RWPE2 (cell line): Measurements from ENCODE around the gene LIPC.

Experiments used
- ATAC-seq: fragments of 200-7000 bp; cut with Tn5 transposase; 3 replicates; pipeline ENCODE4 v1.9.1; 2021; ENCODE audit warnings: low read depth
- DNase-seq: peaks from one replicate; pipeline ENCODE4 v3.0.0-alpha.2; 2020; ENCODE audit warnings: low spot score
- H3K27ac ChIP-seq: fragments of 450-650 bp; 2 replicates; pipeline ENCODE4 v1.5.1; 2017; ENCODE audit warnings: mild to moderate bottlenecking; ENCODE audit not compliant: poor library complexity, severe bottlenecking
- H3K27me3 ChIP-seq: fragments of 250-450 bp; sonication (Bioruptor Pico); 2 replicates; pipeline ENCODE4 v1.5.1; 2021; ENCODE audit warnings: mild to moderate bottlenecking, moderate library complexity; ENCODE audit not compliant: insufficient read depth, poor library complexity, severe bottlenecking
- H3K36me3 ChIP-seq: fragments of 250-450 bp; sonication (Bioruptor Pico); 2 replicates; pipeline ENCODE4 v1.5.1; 2020; ENCODE audit warnings: low read depth, mild to moderate bottlenecking, moderate library complexity
- H3K4me1 ChIP-seq: fragments of 250-450 bp; sonication (Bioruptor Pico); 2 replicates; pipeline ENCODE4 v1.5.1; 2021; ENCODE audit warnings: mild to moderate bottlenecking, moderate library complexity; ENCODE audit not compliant: insufficient read depth, poor library complexity, severe bottlenecking
- H3K4me3 ChIP-seq: fragments of 250-450 bp; sonication (Bioruptor Pico); 2 replicates; pipeline ENCODE4 v1.5.1; 2021; ENCODE audit warnings: mild to moderate bottlenecking, moderate library complexity; ENCODE audit not compliant: severe bottlenecking
- H3K9me3 ChIP-seq: fragments of 250-450 bp; sonication (Bioruptor Pico); 2 replicates; pipeline ENCODE4 v1.5.1; 2021; ENCODE audit warnings: mild to moderate bottlenecking, moderate library complexity; ENCODE audit not compliant: severe bottlenecking
- CTCF ChIP-seq: fragments of 450-650 bp; IDR thresholded peaks from one replicate; pipeline ENCODE4 v1.5.1; 2017; ENCODE audit warnings: mild to moderate bottlenecking, moderate library complexity; ENCODE audit not compliant: poor library complexity, severe bottlenecking

Gene LIPC

GRCh38 chr15:58520936-58521292 lies 89.1 kb downstream of the LIPC start:
- Histone ChIP-seq H3K4me3 (no peak overlapping the region), H3K4me1 (peaks cover 11% of the 10 kb centered on the region), H3K27ac (peak overlapping the region; percentile 16), H3K36me3 (no peaks in the 10 kb centered on the region), H3K9me3 (no peaks in the 10 kb centered on the region), H3K27me3 (no peaks in the 10 kb centered on the region)
- ATAC-seq = no peak
- DNase-seq = no peak
- TF ChIP-seq CTCF = no peak

- no peaks in the 10 kb centered on the region for H3K36me3 ChIP-seq
- H3K27me3 ChIP-seq = no peaks in the 10 kb centered on the region
- no peak for TF ChIP-seq CTCF
- no peaks in the 10 kb centered on the region for H3K9me3 ChIP-seq
- peak overlapping the region; percentile 16 for H3K27ac ChIP-seq
- peaks cover 11% of the 10 kb centered on the region for H3K4me1 ChIP-seq
- DNase-seq (peak; percentile 83), ATAC-seq (peak; percentile 89)
- H3K4me3 ChIP-seq = no peak overlapping the region
Measured at GRCh38 chr15:58521293-58521991, 89.7 kb downstream of the LIPC start.

- no peaks in the 10 kb centered on the region for H3K36me3 ChIP-seq
- DNase-seq (no peak), ATAC-seq (no peak)
- H3K4me1 ChIP-seq = peaks cover 11% of the 10 kb centered on the region
- H3K27ac ChIP-seq = peak overlapping the region; percentile 16
- H3K9me3 ChIP-seq = no peaks in the 10 kb centered on the region
- H3K4me3 ChIP-seq = no peak overlapping the region
- TF ChIP-seq CTCF = no peak
- H3K27me3 ChIP-seq = no peaks in the 10 kb centered on the region
Measured at GRCh38 chr15:58522391-58522790, 90.6 kb downstream of the LIPC start.

GRCh38 chr15:58522865-58523264 lies 91.1 kb downstream of the LIPC start:
- ATAC-seq (no peak), DNase-seq (no peak)
- no peak overlapping the region for H3K27ac ChIP-seq

More at GRCh38 chr15:58522865-58523264, 91.1 kb downstream of the LIPC start:
- no peaks in the 10 kb centered on the region for H3K36me3 ChIP-seq
- H3K4me1 ChIP-seq = peaks cover 11% of the 10 kb centered on the region
- H3K9me3 ChIP-seq = no peaks in the 10 kb centered on the region
- TF ChIP-seq CTCF = no peak
- H3K27me3 ChIP-seq = no peaks in the 10 kb centered on the region
- no peak overlapping the region for H3K4me3 ChIP-seq
